Measurements from ENCODE around the gene DHH.

GRCh38 chr12:49054524-49054923, 40.1 kb downstream of the DHH start:
- TF ChIP-seq CTCF (IDR thresholded peaks at IDR 0.05; ENCODE audit: insufficient read depth, low read length, poor library complexity, severe bottlenecking), result no peak
- no peak for TF ChIP-seq EZH2phosphoT487 (conservative IDR thresholded peaks at IDR 0.05; ENCODE audit: low read length)
